Thymus (tissue), 11 donors: ENCODE data around the gene ICA1. TPM values are rescaled to one million over a fixed set of nuclear protein-coding genes. Genes with fewer than 3 reads are reported as not detected.

Source experiments
- DNase-seq, 9 donors: peaks; one replicate each; pipeline ENCODE4 v3.0.0-alpha.2; 2013; ENCODE audit warnings: low spot score in 9 of 9, low read depth in 6 of 9, missing footprints in 1 of 9
- H3K27ac ChIP-seq, 2 donors: one replicate each; pipeline ENCODE4 v1.5.1; 2013; ENCODE audit warnings: control low read depth in 1 of 2, low read depth in 1 of 2, low read length in 1 of 2, mild to moderate bottlenecking in 1 of 2, moderate library complexity in 1 of 2
- H3K27me3 ChIP-seq, 2 donors: one replicate each; pipeline ENCODE4 v1.5.1; 2013; ENCODE audit warnings: low read length in 1 of 2; ENCODE audit not compliant: control insufficient read depth in 2 of 2, insufficient read depth in 1 of 2
- H3K36me3 ChIP-seq, 2 donors: one replicate each; pipeline ENCODE4 v1.5.1; 2013; ENCODE audit warnings: low read length in 1 of 2, mild to moderate bottlenecking in 1 of 2, moderate library complexity in 1 of 2; ENCODE audit not compliant: control insufficient read depth in 2 of 2, insufficient read depth in 2 of 2
- H3K4me1 ChIP-seq, 2 donors: one replicate each; pipeline ENCODE4 v1.5.1; 2013; ENCODE audit warnings: low read length in 2 of 2; ENCODE audit not compliant: control insufficient read depth in 2 of 2, insufficient read depth in 2 of 2
- H3K4me3 ChIP-seq, 2 donors: one replicate each; pipeline ENCODE4 v1.5.1; 2013; ENCODE audit warnings: low read length in 2 of 2, control low read depth in 1 of 2, mild to moderate bottlenecking in 1 of 2
- H3K9me3 ChIP-seq, 2 donors: one replicate each; pipeline ENCODE4 v1.5.1; 2013; ENCODE audit warnings: low read length in 1 of 2, mild to moderate bottlenecking in 1 of 2; ENCODE audit not compliant: control insufficient read depth in 2 of 2, insufficient read depth in 1 of 2
- WGBS: extraction: QIAGEN DNeasy Blood & Tissue Kit; methylation state at CpG from one replicate; pipeline ENCODE4 v1.1.7; 2013; 5-methylcytosine and 5-hydroxymethylcytosine counted together
- polyA plus RNA-seq: library from polyadenylated mRNA; stranded (reverse); fragments of 200-250 nt; gene quantifications from one replicate; pipeline ENCODE4 v1.2.3, GENCODE V29; 2013
- total RNA-seq: library from RNA; stranded (reverse); fragments of 120-200 nt; gene quantifications from one replicate; pipeline ENCODE4 v1.2.4, GENCODE V29; 2013
- donor health status: healthy.

The ICA1 gene
- total and polyA plus RNA-seq, 2 donors: 6.3 to 18.5 TPM

DNA sequence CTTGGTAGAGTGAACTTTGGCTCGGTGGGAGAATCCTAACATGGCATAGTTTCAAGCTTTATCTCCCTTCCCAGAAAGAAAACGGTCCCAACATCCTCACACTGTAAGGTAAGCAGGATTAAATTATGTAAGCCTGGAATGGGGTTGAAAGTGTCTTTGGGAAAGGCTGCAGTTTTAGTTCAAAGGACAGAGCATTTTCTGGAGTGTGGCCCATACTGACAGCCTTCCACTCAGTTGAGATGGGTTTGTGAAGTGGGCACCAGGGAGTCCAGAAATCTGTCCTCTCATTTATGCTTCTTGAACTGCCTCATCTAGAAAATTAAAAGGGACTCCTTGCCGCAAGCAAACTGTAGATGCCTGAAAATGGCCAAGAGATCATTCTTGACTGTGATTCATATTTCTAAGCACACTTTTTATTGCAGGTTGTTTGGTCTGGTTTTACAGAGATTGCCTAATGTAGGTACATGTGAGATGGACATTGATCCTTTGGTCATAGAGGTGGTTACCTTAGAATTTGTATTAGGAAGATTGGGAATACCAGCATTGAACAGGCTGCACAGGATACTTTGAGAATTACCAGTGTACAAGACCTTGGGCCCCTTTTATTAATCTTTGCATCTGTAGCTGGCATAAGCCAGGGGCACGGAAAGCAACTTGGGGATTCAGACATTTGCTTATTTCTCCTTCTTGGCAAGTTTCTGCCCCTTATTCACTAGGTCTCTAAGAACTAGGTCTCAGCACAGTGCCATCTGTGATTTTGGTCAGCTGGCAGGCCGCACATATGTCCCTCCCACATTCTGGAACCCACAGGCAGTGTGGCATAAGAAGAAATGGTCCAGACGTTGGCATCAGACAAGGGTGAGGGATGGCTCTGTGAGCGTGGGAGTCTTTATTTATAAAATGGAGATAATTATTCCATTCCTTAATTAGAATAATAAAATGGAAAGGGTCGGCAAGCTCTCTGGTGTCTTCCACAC lies 167.5 kb downstream of the ICA1 start:
- Histone ChIP-seq H3K4me1 (no peaks in the 10 kb centered on the region), H3K36me3 (peaks cover 0 to under 1% of the 10 kb centered on the region in 2 donors), H3K9me3 (peaks cover 0 to 12% of the 10 kb centered on the region in 2 donors), H3K27me3 (no peaks in the 10 kb centered on the region), H3K27ac (no peak overlapping the region), H3K4me3 (no peak overlapping the region)
- 95% methylated on average over 8 of the region's 8 CpGs for WGBS
- DNase-seq: no peak

- no peak for DNase-seq
- no peak overlapping the region for H3K4me3 ChIP-seq
- no peaks in the 10 kb centered on the region for H3K4me1 ChIP-seq
- H3K27ac ChIP-seq: no peak overlapping the region
- 96% methylated on average over 2 of the region's 2 CpGs for WGBS
- peaks cover 0 to 12% of the 10 kb centered on the region in 2 donors for H3K9me3 ChIP-seq
- no peaks in the 10 kb centered on the region for H3K27me3 ChIP-seq
- peaks cover 0 to 13% of the 10 kb centered on the region in 2 donors for H3K36me3 ChIP-seq
These were observed 169.8 kb downstream of the ICA1 start for GRCh38 chr7:8092140-8092539.

- no peak overlapping the region for H3K27ac ChIP-seq
- no peak overlapping the region for H3K4me3 ChIP-seq
- no peaks in the 10 kb centered on the region for H3K4me1 ChIP-seq
- no peak for DNase-seq
- WGBS: 98% methylated on average over 6 of the region's 6 CpGs
- H3K36me3 ChIP-seq: peaks cover 12 to 37% of the 10 kb centered on the region in 2 donors
- H3K27me3 ChIP-seq: no peaks in the 10 kb centered on the region
- no peaks in the 10 kb centered on the region for H3K9me3 ChIP-seq
These were observed 172.8 kb downstream of the ICA1 start for GRCh38 chr7:8089036-8089780.

DNA sequence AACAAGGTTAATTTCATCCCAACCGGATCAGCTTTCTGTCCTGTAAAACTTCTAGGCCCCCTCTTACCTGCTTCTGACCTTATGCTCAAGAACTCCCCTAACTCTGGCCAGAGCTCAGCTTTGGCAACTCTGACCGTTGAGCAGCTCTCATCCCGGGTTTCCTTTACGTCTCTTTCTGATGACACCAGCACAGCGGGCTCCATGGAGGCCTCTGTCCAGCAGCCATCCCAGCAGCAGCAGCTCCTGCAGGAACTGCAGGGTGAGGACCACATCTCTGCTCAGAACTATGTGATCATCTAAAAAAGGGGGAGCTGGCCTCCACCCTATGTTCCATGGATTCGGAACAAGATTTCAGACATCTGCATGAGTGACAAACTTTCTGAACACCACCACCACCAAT lies 175.7 kb downstream of the ICA1 start:
- Histone ChIP-seq H3K27me3 (no peaks in the 10 kb centered on the region), H3K27ac (no peak overlapping the region), H3K36me3 (peaks cover 12 to 37% of the 10 kb centered on the region in 2 donors), H3K9me3 (no peaks in the 10 kb centered on the region), H3K4me3 (no peak overlapping the region), H3K4me1 (no peaks in the 10 kb centered on the region)
- WGBS: over 99% methylated on average over 6 of the region's 6 CpGs
- DNase-seq: no peak

DNA sequence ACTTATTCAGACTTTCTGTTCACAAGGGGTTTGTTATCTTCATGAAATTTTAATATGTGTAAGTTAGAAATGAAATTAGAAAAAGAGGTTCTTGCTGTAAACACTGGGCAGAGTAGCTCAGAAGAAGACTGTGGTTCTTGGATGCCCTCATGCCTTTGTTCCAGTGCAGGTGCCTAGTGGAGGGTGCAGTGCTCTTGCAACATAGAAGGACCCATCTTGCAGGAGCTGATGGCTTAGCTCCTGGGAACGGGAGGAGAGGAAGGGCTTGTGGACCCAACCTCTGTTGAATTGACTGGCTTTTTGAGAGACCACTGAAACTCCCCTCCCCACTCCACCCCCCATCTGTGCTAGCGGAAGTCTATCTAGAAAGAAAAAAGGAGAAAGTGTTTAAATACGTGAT lies 176.5 kb downstream of the ICA1 start:
- no peak for DNase-seq
- no peak overlapping the region for H3K4me3 ChIP-seq
- no peak overlapping the region for H3K27ac ChIP-seq
- no peaks in the 10 kb centered on the region for H3K4me1 ChIP-seq
- H3K36me3 ChIP-seq: peaks cover 15 to 37% of the 10 kb centered on the region in 2 donors
- H3K27me3 ChIP-seq: no peaks in the 10 kb centered on the region
- no peaks in the 10 kb centered on the region for H3K9me3 ChIP-seq
- WGBS: 95% methylated on average over 3 of the region's 3 CpGs

DNA sequence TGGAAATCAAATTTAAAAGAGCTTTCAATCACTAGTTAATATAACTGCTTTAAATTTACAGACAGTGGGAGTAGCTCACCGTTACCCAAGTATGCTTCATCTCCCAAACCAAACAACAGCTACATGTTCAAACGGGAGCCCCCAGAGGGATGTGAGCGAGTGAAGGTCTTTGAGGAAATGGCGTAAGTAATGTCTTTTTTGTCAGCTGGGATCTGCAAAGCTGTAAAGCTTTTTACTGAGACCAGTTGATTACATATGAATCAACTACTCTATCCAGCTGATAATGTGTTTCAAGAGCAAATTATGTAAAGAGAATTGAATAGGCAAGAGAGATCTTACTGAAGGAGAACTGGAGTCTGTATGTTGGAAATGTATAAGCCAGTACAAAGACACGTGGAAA lies 177.1 kb downstream of the ICA1 start:
- Histone ChIP-seq H3K27ac (no peak overlapping the region), H3K4me1 (no peaks in the 10 kb centered on the region), H3K4me3 (no peak overlapping the region), H3K36me3 (peaks cover 15 to 37% of the 10 kb centered on the region in 2 donors), H3K9me3 (no peaks in the 10 kb centered on the region), H3K27me3 (no peaks in the 10 kb centered on the region)
- 96% methylated on average over 5 of the region's 5 CpGs for WGBS
- no peak for DNase-seq

GRCh38 chr7:8082762-8083161 lies 179.2 kb downstream of the ICA1 start:
- WGBS: 96% methylated on average over 2 of the region's 2 CpGs
- Histone ChIP-seq H3K27ac (no peak overlapping the region), H3K4me3 (no peak overlapping the region), H3K4me1 (no peaks in the 10 kb centered on the region), H3K9me3 (no peaks in the 10 kb centered on the region), H3K27me3 (no peaks in the 10 kb centered on the region), H3K36me3 (peaks cover 15 to 32% of the 10 kb centered on the region in 2 donors)
- no peak for DNase-seq

GRCh38 chr7:8078418-8078817 lies 183.5 kb downstream of the ICA1 start:
- Histone ChIP-seq H3K27me3 (no peaks in the 10 kb centered on the region), H3K27ac (no peak overlapping the region), H3K36me3 (peaks cover 3 to 23% of the 10 kb centered on the region in 2 donors), H3K4me1 (no peaks in the 10 kb centered on the region), H3K9me3 (no peaks in the 10 kb centered on the region), H3K4me3 (no peak overlapping the region)
- no peak for DNase-seq
